Measurements from ENCODE around the gene PI4KA. TPM values are rescaled to one million over a fixed set of nuclear protein-coding genes. Genes with fewer than 3 reads are reported as not detected.
A peak's percentile ranks its signal among the peaks of the same experiment; 100 is the strongest.

Gene PI4KA
- total RNA-seq, 6 experiments from 2014 or later = 35.3 to 55.4 (median 47.7) TPM

GRCh38 chr22:20863366-20863765 is 4.8 kb upstream of the PI4KA start:
- Histone ChIP-seq H3K36me3 (no peaks in the 10 kb centered on the region), H3K4me1 (peaks cover 0 to 47% (median 16%) of the 10 kb centered on the region in 4 donors), H3K4me3 (no peak overlapping the region), H3K27ac (no peak overlapping the region), H3K27me3 (no peaks in the 10 kb centered on the region), H3K9me3 (no peaks in the 10 kb centered on the region)
- DNase-seq (no peak), ATAC-seq (no peak)
- intact Hi-C loops (cut with DNase I) = no loop called here
- 46% methylated on average over 4 of the region's 4 CpGs for WGBS (ENCODE audit: insufficient coverage, low coverage, low lambda C conversion rate, missing lambda C conversion rate)
- TF ChIP-seq POLR2A (IDR thresholded peaks at IDR 0.05) (no peak), CTCF (IDR thresholded peaks at IDR 0.05) (no peak)

- Histone ChIP-seq H3K9me3 (no peaks in the 10 kb centered on the region), H3K4me1 (peaks cover 0 to 41% (median 12%) of the 10 kb centered on the region in 4 donors), H3K27me3 (no peaks in the 10 kb centered on the region), H3K4me3 (no peak overlapping the region), H3K36me3 (no peaks in the 10 kb centered on the region), H3K27ac (no peak overlapping the region)
- DNase-seq (no peak), ATAC-seq (no peak)
- 83% methylated on average over 1 of the region's 2 CpGs for WGBS (ENCODE audit: insufficient coverage, low coverage, low lambda C conversion rate, missing lambda C conversion rate)
- intact Hi-C loops (cut with DNase I) = no loop called here
- no peak for TF ChIP-seq CTCF (IDR thresholded peaks at IDR 0.05)
- no peak for TF ChIP-seq POLR2A (IDR thresholded peaks at IDR 0.05)
Measured at GRCh38 chr22:20862540-20862939, 3.9 kb upstream of the PI4KA start.

- DNase-seq (peak in 1 of 3 donors; percentile 11), ATAC-seq (no peak)
- peaks cover 0 to 31% (median 9%) of the 10 kb centered on the region in 4 donors for H3K4me1 ChIP-seq
- TF ChIP-seq CTCF (IDR thresholded peaks at IDR 0.05) = no peak
- TF ChIP-seq POLR2A (IDR thresholded peaks at IDR 0.05) = no peak
- no peaks in the 10 kb centered on the region for H3K27me3 ChIP-seq
- H3K36me3 ChIP-seq = no peaks in the 10 kb centered on the region
- H3K4me3 ChIP-seq = peak overlapping the region; percentile 83 to 97 (median 85)
- 3% methylated on average over 6 of the region's 8 CpGs for WGBS (ENCODE audit: insufficient coverage, low coverage, low lambda C conversion rate, missing lambda C conversion rate)
- intact Hi-C loops (cut with DNase I) = no loop called here
- no peaks in the 10 kb centered on the region for H3K9me3 ChIP-seq
- peak overlapping the region in 2 of 3 donors; percentile 74 to 88 for H3K27ac ChIP-seq
Measured at GRCh38 chr22:20859615-20860014, 1.0 kb upstream of the PI4KA start.

GRCh38 chr22:20857838-20858614 is 585 bp downstream of the PI4KA start:
- intact Hi-C loops (cut with DNase I) = no loop called here
- H3K27me3 ChIP-seq = no peaks in the 10 kb centered on the region
- DNase-seq (peak; percentile 83 to 90 (median 90)), ATAC-seq (peak; percentile 51 to 68 (median 63))
- peaks cover 0 to 31% (median 9%) of the 10 kb centered on the region in 4 donors for H3K4me1 ChIP-seq
- H3K36me3 ChIP-seq = no peaks in the 10 kb centered on the region
- no peak for TF ChIP-seq CTCF (IDR thresholded peaks at IDR 0.05)
- no peak for TF ChIP-seq POLR2A (IDR thresholded peaks at IDR 0.05)
- peak overlapping the region; percentile 70 to 89 (median 88) for H3K27ac ChIP-seq
- H3K9me3 ChIP-seq = no peaks in the 10 kb centered on the region
- WGBS (ENCODE audit: insufficient coverage, low coverage, low lambda C conversion rate, missing lambda C conversion rate) = 0% methylated on average over 29 of the region's 38 CpGs
- H3K4me3 ChIP-seq = peak overlapping the region; percentile 83 to 97 (median 85)

Data from right lobe of liver (tissue), 6 donors.